NCI-H69 (cell line): Measurements from ENCODE around the gene PA2G4.
"Not testable (repeated sequence)": the region's sequence is repeated elsewhere in the genome, so short reads cannot be mapped to it uniquely, and the experiment has no call there.

Experiments used
- DNase-seq: peaks from one replicate; lab custom pipeline; 2025; lab: John Stamatoyannopoulos, UW

The PA2G4 gene

DNA sequence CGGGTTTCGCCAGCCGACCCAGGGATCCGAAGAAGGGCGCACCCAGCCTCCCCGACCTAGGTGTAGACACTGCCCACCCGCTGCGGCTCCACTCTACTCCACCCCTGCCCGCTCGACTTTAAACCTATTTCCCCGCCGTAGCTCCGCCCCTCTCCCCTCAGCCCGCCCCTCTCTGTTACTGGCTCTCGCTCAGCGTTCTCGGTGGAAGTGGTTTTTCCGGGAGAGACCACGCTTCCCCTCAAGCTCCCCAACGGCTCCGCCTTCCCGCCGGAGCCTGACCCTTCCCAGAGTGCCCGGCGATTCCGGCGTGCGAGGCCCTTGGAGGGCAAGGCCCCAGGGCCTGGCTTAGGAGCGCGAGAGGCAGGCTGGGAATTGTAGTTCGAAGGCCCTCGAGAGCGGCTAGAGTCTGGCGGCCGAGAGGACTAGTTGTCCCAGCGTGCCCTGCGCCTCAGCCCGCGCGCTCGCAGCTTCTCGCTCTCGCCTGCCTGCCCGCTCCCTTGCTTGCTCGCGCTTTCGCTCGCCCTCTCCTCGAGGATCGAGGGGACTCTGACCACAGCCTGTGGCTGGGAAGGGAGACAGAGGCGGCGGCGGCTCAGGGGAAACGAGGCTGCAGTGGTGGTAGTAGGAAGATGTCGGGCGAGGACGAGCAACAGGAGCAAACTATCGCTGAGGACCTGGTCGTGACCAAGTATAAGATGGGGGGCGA is at the start of gene PA2G4:
Gene PA2G4 (plus strand): TSS at position 451 of the 706 bp plus-strand sequence. CDS start 179 bp downstream, at position 630.
- peak; percentile 100 for DNase-seq

GRCh38 chr12:56059964-56060363 is 44.4 kb upstream of the PA2G4 start:
- DNase-seq = not testable (repeated sequence)

DNA sequence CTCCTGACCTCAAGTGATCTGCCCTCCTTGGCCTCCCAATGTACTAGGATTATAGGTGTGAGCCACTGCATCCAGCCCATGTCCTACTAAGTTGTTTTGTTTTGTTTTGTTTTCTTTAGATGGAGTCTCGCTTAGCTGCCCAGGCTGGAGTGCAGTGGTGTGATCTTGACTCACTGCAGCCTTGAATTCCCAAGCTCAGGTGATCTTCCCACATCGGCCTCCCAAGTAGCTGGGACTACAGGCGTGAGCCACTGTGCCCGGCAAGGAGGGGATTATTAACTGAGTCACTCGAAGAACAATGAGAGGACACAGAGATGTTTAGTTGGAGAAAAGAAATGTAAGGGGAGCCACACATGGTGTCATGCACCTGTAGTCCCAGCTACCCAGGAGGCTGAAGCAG is 42.4 kb upstream of the PA2G4 start:
- DNase-seq = no peak

- no peak for DNase-seq
Measured at GRCh38 chr12:56062996-56063395, 41.4 kb upstream of the PA2G4 start.

GRCh38 chr12:56071648-56072047 is 32.7 kb upstream of the PA2G4 start:
- no peak for DNase-seq

DNA sequence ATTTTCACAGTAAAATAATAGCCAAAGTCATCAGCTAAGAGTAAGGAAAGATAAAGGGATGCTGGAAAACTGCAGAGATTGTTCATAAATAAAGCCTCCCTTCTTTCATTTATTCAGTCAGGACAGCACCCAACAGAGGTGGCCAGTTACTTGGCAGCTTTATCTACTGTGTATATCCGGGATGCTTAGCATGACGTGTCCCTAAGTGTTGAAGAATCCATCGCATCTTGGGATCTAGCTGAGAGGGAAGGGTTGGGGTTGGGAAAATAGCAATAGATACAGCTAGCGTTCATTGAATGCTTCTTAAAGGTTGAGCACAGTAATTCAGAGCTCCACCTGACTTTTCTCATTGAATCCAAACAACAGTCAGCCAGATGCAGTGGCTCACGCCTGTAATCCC is 30.0 kb upstream of the PA2G4 start:
- DNase-seq = no peak

DNA sequence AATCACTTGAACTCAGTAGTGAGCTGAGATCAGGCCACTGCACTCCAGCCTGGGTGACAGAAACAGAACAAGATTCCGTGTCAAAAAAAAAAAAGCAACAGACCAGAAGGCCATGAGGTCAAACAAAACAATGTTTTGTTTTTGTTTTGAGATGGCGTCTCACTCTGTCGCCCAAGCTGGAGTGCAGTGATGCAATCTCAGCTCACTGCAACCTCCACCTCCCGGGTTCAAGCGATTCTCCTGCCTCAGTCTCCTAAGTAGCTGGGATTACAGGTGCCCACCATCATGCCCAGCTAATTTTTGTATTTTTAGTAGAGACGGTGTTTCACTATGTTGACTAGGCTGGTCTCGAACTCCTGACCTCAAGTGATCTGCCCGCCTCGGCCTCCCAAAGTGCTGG is 26.4 kb upstream of the PA2G4 start:
- not testable (repeated sequence) for DNase-seq

DNA sequence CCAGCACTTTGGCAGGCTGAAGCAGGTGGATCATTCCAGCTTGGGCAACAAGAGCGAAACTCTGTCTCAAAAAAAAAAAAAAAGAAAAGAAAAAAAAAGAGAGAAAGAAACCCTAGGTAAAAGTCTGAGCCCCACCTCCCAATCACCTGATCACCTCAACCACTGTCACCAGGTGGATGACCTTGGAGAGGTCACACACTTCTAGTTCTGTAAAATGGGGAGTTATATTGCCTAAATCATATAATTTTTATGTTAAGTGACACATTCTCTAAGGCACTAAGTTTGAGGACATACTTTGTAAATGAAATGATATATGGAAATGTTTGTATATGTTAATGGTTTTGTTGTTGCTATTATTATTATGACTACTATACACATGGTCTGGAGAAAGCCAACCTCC is 25.9 kb upstream of the PA2G4 start:
- DNase-seq = no peak

DNA sequence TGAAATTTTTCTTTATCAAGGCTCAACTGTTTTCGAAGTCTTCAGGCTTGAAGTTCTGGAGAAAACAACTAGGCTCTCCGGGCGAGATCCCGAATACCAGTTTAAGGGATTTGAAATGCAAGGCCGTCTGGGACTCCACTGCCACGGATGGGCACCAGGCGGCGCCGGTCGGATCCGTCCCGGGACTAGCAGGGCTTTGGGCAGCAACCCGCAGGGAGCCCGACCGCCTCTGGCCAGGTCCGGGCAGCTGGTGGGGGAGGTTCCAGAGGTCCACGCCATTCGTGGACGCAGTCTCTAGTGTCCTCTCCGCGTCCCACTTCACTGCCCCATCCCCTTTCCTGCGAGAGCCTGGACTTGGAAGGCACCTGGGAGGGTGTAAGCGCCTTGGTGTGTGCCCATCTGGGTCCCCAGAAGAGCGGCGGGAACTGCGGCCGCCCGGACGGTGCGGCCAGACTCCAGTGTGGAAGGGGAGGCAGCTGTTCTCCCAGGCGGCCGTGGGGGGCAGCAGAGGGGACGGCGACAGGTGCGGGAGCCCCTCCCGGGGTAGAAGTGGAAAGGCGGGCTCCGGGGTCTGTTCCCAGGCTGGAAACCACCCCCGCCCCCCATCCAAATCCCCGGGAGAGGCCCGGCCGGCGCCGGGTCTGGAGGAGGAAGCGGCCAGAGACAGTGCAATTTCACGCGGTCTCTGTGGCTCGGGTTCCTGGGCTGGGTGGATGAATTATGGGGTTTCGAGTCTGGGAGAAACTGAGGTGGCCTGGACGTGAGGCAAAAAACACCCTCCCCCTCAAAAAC is 25.2 kb upstream of the PA2G4 start:
- peak; percentile 76 for DNase-seq

DNA sequence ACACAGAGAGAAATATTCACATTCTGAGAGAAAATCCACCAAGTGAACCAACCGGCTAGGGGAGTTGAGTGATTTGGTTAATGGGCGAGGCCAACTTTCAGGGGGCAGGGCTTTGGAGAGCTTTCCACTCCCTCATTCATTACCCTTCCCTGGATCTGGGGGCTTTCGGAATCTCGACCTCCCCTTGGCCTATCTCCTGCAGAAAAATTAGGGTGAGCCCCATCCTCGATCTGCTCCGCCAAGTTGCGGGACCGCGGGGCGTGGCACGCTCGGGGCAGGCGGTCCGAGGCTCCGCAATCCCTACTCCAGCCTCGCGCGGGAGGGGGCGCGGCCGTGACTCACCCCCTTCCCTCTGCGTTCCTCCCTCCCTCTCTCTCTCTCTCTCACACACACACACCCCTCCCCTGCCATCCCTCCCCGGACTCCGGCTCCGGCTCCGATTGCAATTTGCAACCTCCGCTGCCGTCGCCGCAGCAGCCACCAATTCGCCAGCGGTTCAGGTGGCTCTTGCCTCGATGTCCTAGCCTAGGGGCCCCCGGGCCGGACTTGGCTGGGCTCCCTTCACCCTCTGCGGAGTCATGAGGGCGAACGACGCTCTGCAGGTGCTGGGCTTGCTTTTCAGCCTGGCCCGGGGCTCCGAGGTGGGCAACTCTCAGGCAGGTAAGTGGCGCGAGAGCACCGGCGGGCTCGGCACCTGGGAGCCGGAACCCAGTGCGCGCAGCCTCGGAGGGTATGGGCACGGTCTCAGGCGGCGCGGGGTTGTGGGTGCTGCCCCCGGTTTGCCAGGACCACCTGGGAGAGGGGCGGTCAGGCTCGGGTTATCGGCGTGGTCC is 24.4 kb upstream of the PA2G4 start, which contains the start of gene ERBB3:
Gene ERBB3 (plus strand): TSS at position 443 of the 833 bp plus-strand sequence. CDS start 136 bp downstream, at position 579.
- peak; percentile 85 for DNase-seq

DNA sequence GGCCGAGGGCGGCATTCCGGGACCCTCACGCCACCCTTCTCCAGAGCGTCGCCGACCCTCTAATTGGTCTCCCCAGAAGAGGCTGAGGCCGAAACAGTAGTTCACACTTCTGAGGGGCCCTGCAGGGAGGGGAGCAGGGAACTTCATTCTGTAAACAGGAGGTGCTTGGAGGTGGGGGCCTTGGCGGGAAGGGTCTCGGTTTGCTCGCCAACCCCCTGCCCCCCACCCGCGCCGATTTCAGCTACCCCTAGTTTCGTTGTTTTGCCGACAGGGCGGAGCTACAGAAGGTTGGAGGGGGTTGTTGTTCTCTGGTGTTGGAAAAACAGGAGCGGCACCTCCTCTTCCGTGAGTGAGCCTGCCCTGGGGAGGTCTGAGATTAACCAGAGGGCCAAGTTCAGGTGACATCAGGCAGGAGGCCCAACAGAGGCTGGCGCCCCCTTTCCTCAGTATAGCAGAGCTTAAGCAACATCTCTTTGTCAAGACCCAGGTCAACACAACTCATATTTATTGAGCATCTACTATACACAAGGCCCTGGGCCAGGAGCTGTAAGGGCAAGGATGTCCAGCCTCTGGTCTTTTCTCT is 23.7 kb upstream of the PA2G4 start:
- no peak for DNase-seq

DNA sequence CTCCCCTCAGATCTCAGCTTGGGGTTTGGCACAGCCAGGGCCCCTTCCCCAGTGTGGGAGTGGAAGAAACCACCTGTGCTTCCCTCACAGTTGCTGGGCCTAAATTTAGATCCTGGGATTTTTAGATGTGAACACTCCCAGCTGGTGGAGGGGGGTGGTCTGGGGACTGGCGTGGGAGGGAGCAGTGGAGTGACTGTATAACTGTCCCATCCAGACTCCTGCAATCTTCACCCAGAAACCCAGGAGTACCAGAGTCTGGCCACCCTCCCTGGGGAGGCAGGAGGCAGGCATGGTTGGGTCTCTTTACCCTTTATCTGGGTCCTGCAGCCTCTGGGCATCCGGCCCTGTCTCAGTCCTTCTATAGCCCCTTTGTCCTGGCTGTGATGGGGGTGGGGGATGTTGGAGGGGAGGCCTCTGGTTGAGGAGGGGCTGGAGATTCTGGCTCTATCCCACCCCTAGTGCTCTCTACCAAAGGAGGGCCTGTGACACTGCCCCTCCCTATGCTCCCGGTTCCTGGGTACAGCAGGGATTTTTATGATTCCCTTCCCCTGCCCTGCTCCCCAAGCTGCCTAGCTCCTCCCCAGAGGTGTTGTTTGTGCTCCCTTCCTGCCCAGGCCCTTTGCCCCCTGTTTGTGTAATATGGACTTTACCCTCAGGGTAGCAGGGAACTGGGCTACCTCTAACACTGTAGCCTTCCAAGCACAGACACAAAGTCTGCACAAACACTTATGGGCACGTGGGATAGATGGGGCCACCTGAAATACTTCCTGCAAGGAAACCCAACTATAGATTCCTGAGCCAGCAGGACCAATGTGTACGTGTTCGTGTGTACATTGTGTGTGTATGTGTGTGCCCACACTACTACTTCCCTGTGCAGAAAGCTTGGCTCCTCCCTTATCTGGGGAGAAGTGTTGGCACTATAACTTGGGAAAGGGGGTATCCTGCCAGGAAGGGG is 22.7 kb upstream of the PA2G4 start:
- DNase-seq = peak; percentile 11

- no peak for DNase-seq
Measured at GRCh38 chr12:56082382-56082781, 22.0 kb upstream of the PA2G4 start.

DNA sequence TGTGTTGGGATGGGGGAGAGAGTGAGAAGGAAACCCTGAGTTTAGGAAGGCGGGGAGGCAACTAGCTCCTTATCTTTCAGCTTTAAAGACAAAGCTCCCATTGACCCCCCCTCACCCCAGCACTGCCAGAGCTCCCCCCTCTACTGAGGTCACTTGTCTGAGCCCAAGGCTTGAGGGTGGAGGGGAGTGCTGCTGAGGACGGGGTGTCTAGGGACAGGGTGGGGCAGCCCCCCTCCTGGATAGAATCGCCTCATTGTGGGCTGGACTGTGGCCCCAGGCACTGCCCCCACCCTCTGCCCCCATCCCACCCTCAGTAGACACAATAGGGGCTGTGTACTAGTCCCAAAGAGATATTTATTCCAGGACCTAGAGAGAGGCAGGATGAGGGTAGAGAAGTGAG is 21.4 kb upstream of the PA2G4 start:
- no peak for DNase-seq

GRCh38 chr12:56084958-56085543 is 19.3 kb upstream of the PA2G4 start:
- DNase-seq = peak; percentile 57

DNA sequence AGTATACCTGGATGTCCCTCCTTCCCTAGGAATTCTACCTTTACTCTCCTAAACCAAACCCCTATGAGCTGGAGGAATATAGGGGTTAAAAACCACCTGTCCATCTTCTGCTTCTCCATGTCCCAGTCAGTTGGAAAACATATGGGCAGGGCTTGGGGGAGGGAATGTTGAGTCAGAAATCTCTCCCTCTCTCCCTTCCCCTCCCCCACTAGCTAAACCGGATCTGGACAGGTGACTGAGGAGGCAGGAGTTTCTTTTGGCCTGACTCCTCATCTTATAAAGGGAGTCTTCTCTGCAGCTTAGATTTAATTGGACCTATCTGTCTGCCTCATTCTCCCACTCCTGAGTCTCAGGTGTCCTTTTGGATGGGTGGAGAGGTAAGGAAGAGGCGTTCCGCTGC is 18.3 kb upstream of the PA2G4 start:
- DNase-seq = peak; percentile 11

- DNase-seq = no peak
Measured at GRCh38 chr12:56086608-56087007, 17.8 kb upstream of the PA2G4 start.

DNA sequence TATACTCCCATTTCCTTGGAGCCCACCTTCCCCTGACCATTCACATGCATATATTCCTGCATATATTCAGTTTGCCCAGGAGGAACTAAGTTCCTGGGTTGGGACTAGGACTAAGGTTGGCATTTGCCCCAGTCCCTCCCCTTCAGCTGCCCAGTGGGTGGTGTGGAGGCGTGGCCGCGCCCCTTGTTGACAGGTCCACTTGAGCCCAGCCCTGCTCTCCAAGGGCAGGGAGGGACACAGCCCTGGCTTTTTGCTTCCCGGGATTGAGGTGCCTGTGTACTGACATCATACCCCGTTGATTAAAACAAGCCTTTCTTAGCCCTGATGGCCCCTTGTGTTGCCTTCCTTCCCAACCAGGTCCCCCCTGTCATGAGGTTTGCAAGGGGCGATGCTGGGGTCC is 17.1 kb upstream of the PA2G4 start:
- peak; percentile 15 for DNase-seq

- DNase-seq = no peak
Measured at GRCh38 chr12:56097738-56098137, 6.6 kb upstream of the PA2G4 start.

GRCh38 chr12:56098592-56098991 is 5.8 kb upstream of the PA2G4 start:
- DNase-seq = peak; percentile 45
